ENCODE results near the gene PMM1. TPM values are rescaled to one million over a fixed set of nuclear protein-coding genes. Genes with fewer than 3 reads are reported as not detected.

PMM1 gene
- total RNA-seq, 1 donor from 2014 or later: 4.4 TPM

- DNase-seq (ENCODE audit: low read depth, low spot score): no peak
These were observed 51.1 kb downstream of the PMM1 start for GRCh38 chr22:41538583-41538982.

- DNase-seq (ENCODE audit: low read depth, low spot score): no peak
These were observed 52.4 kb downstream of the PMM1 start for GRCh38 chr22:41537203-41537602.

GRCh38 chr22:41535244-41535643 lies 54.4 kb downstream of the PMM1 start:
- DNase-seq (ENCODE audit: low read depth, low spot score): no peak

- DNase-seq (ENCODE audit: low read depth, low spot score): no peak
These were observed 55.4 kb downstream of the PMM1 start for GRCh38 chr22:41534219-41534618.

GRCh38 chr22:41532908-41533825 lies 56.5 kb downstream of the PMM1 start:
- no peak for DNase-seq (ENCODE audit: low read depth, low spot score)

GRCh38 chr22:41531715-41532477 lies 57.7 kb downstream of the PMM1 start:
- no peak for DNase-seq (ENCODE audit: low read depth, low spot score)

- no peak for DNase-seq (ENCODE audit: low read depth, low spot score)
These were observed 58.5 kb downstream of the PMM1 start for GRCh38 chr22:41530890-41531714.

- DNase-seq (ENCODE audit: low read depth, low spot score): no peak
These were observed 60.6 kb downstream of the PMM1 start for GRCh38 chr22:41528938-41529561.

- no peak for DNase-seq (ENCODE audit: low read depth, low spot score)
These were observed 61.4 kb downstream of the PMM1 start for GRCh38 chr22:41528132-41528766.

Other genes with a start within 250 kb of the PMM1 start
- gene TEF, start 207.9 kb downstream of the PMM1 start, total RNA-seq: 2.7 and 4.0 TPM in 2 replicates
- 17.1 and 25.4 TPM in 2 replicates for gene TOB2, start 143.0 kb downstream of the PMM1 start, total RNA-seq
- gene PHF5A, start 121.1 kb downstream of the PMM1 start, total RNA-seq: 87.6 and 108 TPM in 2 replicates
- gene ACO2, start 120.7 kb downstream of the PMM1 start, total RNA-seq: 84.5 and 91.0 TPM in 2 replicates
- 18.3 and 22.5 TPM in 2 replicates for gene POLR3H, start 45.4 kb downstream of the PMM1 start, total RNA-seq
- gene CSDC2, start 28.8 kb downstream of the PMM1 start, total RNA-seq: not detected in 2 replicates
- 18.6 and 30.1 TPM in 2 replicates for gene DESI1, start 31.2 kb upstream of the PMM1 start, total RNA-seq
- gene XRCC6, start 31.5 kb upstream of the PMM1 start, total RNA-seq: 454 and 528 TPM in 2 replicates
- gene SNU13, start 99.0 kb upstream of the PMM1 start, total RNA-seq: 101 and 113 TPM in 2 replicates
- gene MEI1, start 109.7 kb upstream of the PMM1 start, total RNA-seq: 2.2 and 2.5 TPM in 2 replicates
- 6.7 and 11.2 TPM in 2 replicates for gene CCDC134, start 210.8 kb upstream of the PMM1 start, total RNA-seq
- 47.9 and 60.6 TPM in 2 replicates for gene SREBF2, start 243.3 kb upstream of the PMM1 start, total RNA-seq

All from pulmonary artery endothelial cell (primary cell).